Lung microvascular endothelial cell (primary cell): ENCODE results near the gene TAS1R3. TPM values are rescaled to one million over a fixed set of nuclear protein-coding genes. Genes with fewer than 3 reads are reported as not detected.

ENCODE experiments used
- DNase-seq, 2 donors: peaks; one replicate each; pipeline versions ENCODE4 v3.0.0 to v3.0.0-alpha.2; 2010; ENCODE audit warnings: low read depth in 2 of 2
- total RNA-seq: library from RNA; depleted of rRNA; stranded (reverse); fragments of >200 nt; gene quantifications from 2 replicates; pipeline ENCODE4 v1.2.1, GENCODE V29; 2014

TAS1R3 gene
- total RNA-seq, 1 donor from 2014 or later, result 0.20 TPM

- DNase-seq, result no peak
Observed at GRCh38 chr1:1295154-1295923, 35.7 kb upstream of the TAS1R3 start.

GRCh38 chr1:1296070-1297061 is 34.7 kb upstream of the TAS1R3 start:
- DNase-seq, result no peak

- no peak for DNase-seq
Observed at GRCh38 chr1:1297802-1298424, 33.2 kb upstream of the TAS1R3 start.

- DNase-seq, result peak; percentile 50 to 57
Observed at GRCh38 chr1:1298861-1299685, 32.0 kb upstream of the TAS1R3 start.

GRCh38 chr1:1299686-1300351 is 31.3 kb upstream of the TAS1R3 start:
- no peak for DNase-seq

GRCh38 chr1:1300352-1300739 is 30.7 kb upstream of the TAS1R3 start:
- DNase-seq, result no peak

- no peak for DNase-seq
Observed at GRCh38 chr1:1302006-1302430, 29.1 kb upstream of the TAS1R3 start.

- no peak for DNase-seq
Observed at GRCh38 chr1:1302951-1303509, 28.1 kb upstream of the TAS1R3 start.

- DNase-seq, result no peak
Observed at GRCh38 chr1:1303736-1304135, 27.3 kb upstream of the TAS1R3 start.

- peak; percentile 58 to 67 for DNase-seq
Observed at GRCh38 chr1:1304331-1305299, 26.5 kb upstream of the TAS1R3 start.

GRCh38 chr1:1305300-1306069 is 25.6 kb upstream of the TAS1R3 start:
- peak; percentile 40 to 61 for DNase-seq

- no peak for DNase-seq
Observed at GRCh38 chr1:1306070-1306660, 24.9 kb upstream of the TAS1R3 start.

- no peak for DNase-seq
Observed at GRCh38 chr1:1306661-1307260, 24.3 kb upstream of the TAS1R3 start.

GRCh38 chr1:1307261-1307922 is 23.7 kb upstream of the TAS1R3 start:
- DNase-seq, result peak; percentile 35 to 37

- DNase-seq, result peak; percentile 91 to 93
Observed at GRCh38 chr1:1307923-1308755, 22.9 kb upstream of the TAS1R3 start, which contains the start of the genes ACAP3 and PUSL1. ACAP3 (minus strand) TSS chr1:1307930; CDS start chr1:1307815, 115 bp downstream. PUSL1 (plus strand) TSS chr1:1308597; CDS start chr1:1308644, 47 bp downstream.
